HepG2 (cell line): Measurements from ENCODE around the gene NRP1. TPM values are rescaled to one million over a fixed set of nuclear protein-coding genes. Genes with fewer than 3 reads are reported as not detected.
A peak's percentile ranks its signal among the peaks of the same experiment; 100 is the strongest.

Source experiments
- ATAC-seq: fragments of 200-7000 bp; cut with Tn5 transposase; 3 replicates; pipeline ENCODE4 v1.9.1; 2020; ENCODE audit warnings: mild to moderate bottlenecking, moderate library complexity
- BruUV-seq: library from RNA; stranded (reverse); fragments of 400-500 nt; replicated peaks from 2 replicates; lab custom pipeline; 2021; lab: Mats Ljungman, UMichigan
- CTCF ChIA-PET: fragments of 300-600 bp; formaldehyde crosslinking; extraction: SDS; loops from one replicate; lab custom pipeline; 2021; ENCODE audit warnings: low total read pairs, inconsistent platforms, low intra/inter-chr PET ratio; lab: Yijun Ruan, JAX
- POLR2A ChIA-PET: fragments of 350-600 bp; sonication (Branson Sonifier 250); formaldehyde crosslinking; loops from one replicate; lab custom pipeline; 2020; ENCODE audit warnings: antibody characterized with exemption, inconsistent platforms; lab: Yijun Ruan, JAX
- DNase-seq: peaks from one replicate; pipeline ENCODE4 v3.0.0-alpha.2; 2015; ENCODE audit warnings: low spot score
- FAIRE-seq: peaks from 3 replicates; lab custom pipeline; 2011; peaks lifted over from hg19 to GRCh38; lab: Jason Lieb, UNC
- H2AFZ ChIP-seq: one replicate; pipeline ENCODE4 v1.6.1; 2011; ENCODE audit warnings: low read length, inconsistent platforms
- H3K27ac ChIP-seq: fragments of 300-600 bp; 3 replicates; pipeline ENCODE4 v1.8.0; 2011; ENCODE audit warnings: mixed run types, mild to moderate bottlenecking, mixed read lengths, low read length, inconsistent platforms; ENCODE audit not compliant: insufficient read depth; ENCODE audit errors: extremely low read length
- H3K27me3 ChIP-seq, 2 experiments: fragments of 200-600 bp in 1 of 2; 2 replicates in 1 of 2; 3 replicates in 1 of 2; pipeline versions ENCODE4 v1.6.0 to v1.8.0; 2011; ENCODE audit warnings: low read length in 2 of 2, mild to moderate bottlenecking in 2 of 2, moderate library complexity in 2 of 2, inconsistent platforms in 1 of 2; ENCODE audit not compliant: insufficient read depth in 2 of 2, control insufficient read depth in 1 of 2
- H3K36me3 ChIP-seq, 2 experiments: fragments of 200-600 bp in 1 of 2; replicated peaks in 1 of 2; 2 replicates in 1 of 2; 3 replicates in 1 of 2; pipeline versions ENCODE4 v1.5.1 to v1.8.0; 2011; ENCODE audit warnings: low read length in 2 of 2, inconsistent platforms in 1 of 2; ENCODE audit not compliant: insufficient read depth in 2 of 2, control insufficient read depth in 1 of 2
- H3K4me1 ChIP-seq: 2 replicates; pipeline ENCODE4 v1.5.1; 2012; ENCODE audit warnings: low read length, inconsistent platforms; ENCODE audit not compliant: insufficient read depth
- H3K4me2 ChIP-seq: 2 replicates; pipeline ENCODE4 v1.6.0; 2011; ENCODE audit warnings: low read depth, low read length, inconsistent platforms
- H3K4me3 ChIP-seq, 3 experiments: fragments of 200-600 bp in 1 of 3; sonication (generic), shearing (Covaris generic) in 1 of 3; replicated peaks in 1 of 3; 2 replicates each; pipeline ENCODE4 v1.5.1; 2011 to 2016; ENCODE audit warnings: low read length in 3 of 3, inconsistent platforms in 2 of 3, low read depth in 2 of 3, mild to moderate bottlenecking in 2 of 3, control low read depth in 1 of 3, mixed read lengths in 1 of 3; ENCODE audit not compliant: insufficient read depth in 1 of 3
- H3K79me2 ChIP-seq: one replicate; pipeline ENCODE4 v1.6.1; 2011; ENCODE audit warnings: low read length, inconsistent platforms; ENCODE audit not compliant: insufficient read depth
- H3K9ac ChIP-seq: 2 replicates; pipeline ENCODE4 v1.6.0; 2011; ENCODE audit warnings: mild to moderate bottlenecking, low read depth, low read length, inconsistent platforms; ENCODE audit not compliant: insufficient read depth
- H3K9me3 ChIP-seq: 2 replicates; pipeline ENCODE4 v1.5.1; 2012; ENCODE audit warnings: mild to moderate bottlenecking, low read length
- H4K20me1 ChIP-seq: 2 replicates; pipeline ENCODE4 v1.6.0; 2011; ENCODE audit warnings: inconsistent platforms, mild to moderate bottlenecking, low read length, moderate library complexity; ENCODE audit not compliant: insufficient read depth
- ATF7 ChIP-seq, 2 experiments: fragments of 450-650 bp in 1 of 2; sonication (generic) in 1 of 2; formaldehyde crosslinking in 1 of 2; IDR thresholded peaks; 2 replicates each; pipeline versions ENCODE4 v1.4.0 to v1.6.1; 2016 to 2020; ENCODE audit warnings: antibody characterized with exemption in 1 of 2, mild to moderate bottlenecking in 1 of 2, missing genetic modification reagents in 1 of 2
- CEBPB ChIP-seq: IDR thresholded peaks from 2 replicates; pipeline ENCODE4 v1.6.1; 2011; ENCODE audit warnings: low read depth, low read length, improper control_type of control experiment, borderline replicate concordance
- CEBPG ChIP-seq: IDR thresholded peaks from 2 replicates; pipeline ENCODE4 v1.6.1; 2016
- CREB1 ChIP-seq, 2 experiments: fragments of 450-650 bp in 1 of 2; IDR thresholded peaks; 2 replicates each; pipeline ENCODE4 v1.6.1; 2016 to 2017; ENCODE audit warnings: control low read depth in 1 of 2, mild to moderate bottlenecking in 1 of 2, missing compliant biosample characterization in 1 of 2, missing genetic modification characterization in 1 of 2
- ISL2 ChIP-seq: sonication (generic); formaldehyde crosslinking; IDR thresholded peaks from 2 replicates; pipeline ENCODE4 v1.5.0; 2020; ENCODE audit warnings: missing genetic modification reagents
- KAT2B ChIP-seq: fragments of 150-350 bp; IDR thresholded peaks from 2 replicates; pipeline ENCODE4 v1.6.1; 2014; ENCODE audit warnings: low read depth, low read length, borderline replicate concordance
- KLF16 ChIP-seq, 2 experiments: sonication (generic) in 1 of 2; formaldehyde crosslinking in 1 of 2; IDR thresholded peaks; 2 replicates each; pipeline versions ENCODE4 v1.6.1 to v1.8.0; 2016 to 2023; ENCODE audit warnings: missing genetic modification reagents in 2 of 2, missing compliant biosample characterization in 1 of 2
- MAFK ChIP-seq, 2 experiments: IDR thresholded peaks in 1 of 2; conservative IDR thresholded peaks in 1 of 2; 2 replicates each; pipeline ENCODE4 v1.6.1; 2011; ENCODE audit warnings: improper control_type of control experiment in 2 of 2, low read length in 2 of 2
- MED1 ChIP-seq: sonication (generic); formaldehyde crosslinking; IDR thresholded peaks from 2 replicates; pipeline ENCODE4 v1.4.0; 2020; ENCODE audit warnings: missing genetic modification reagents
- NCOR1 ChIP-seq: fragments of 200-600 bp; sonication (generic); IDR thresholded peaks from 2 replicates; pipeline ENCODE4 v1.7.0; 2017; ENCODE audit warnings: antibody characterized with exemption, low read length, borderline replicate concordance
- RXRB ChIP-seq: IDR thresholded peaks from 2 replicates; pipeline ENCODE4 v1.6.1; 2016; ENCODE audit warnings: borderline replicate concordance, missing genetic modification reagents, missing compliant biosample characterization
- STAG1 ChIP-seq: sonication (generic); formaldehyde crosslinking; IDR thresholded peaks from 2 replicates; pipeline ENCODE4 v1.4.0; 2020; ENCODE audit warnings: missing genetic modification reagents
- TCF7 ChIP-seq: sonication (generic); IDR thresholded peaks from 2 replicates; pipeline ENCODE4 v1.6.1; 2016; ENCODE audit warnings: antibody characterized with exemption, low read depth
- ZFYVE20 ChIP-seq: sonication (generic); formaldehyde crosslinking; IDR thresholded peaks from 2 replicates; pipeline ENCODE4 v1.8.0; 2023; ENCODE audit warnings: low read depth, mild to moderate bottlenecking, moderate library complexity, missing genetic modification reagents, borderline replicate concordance
- ZNF12 ChIP-seq: sonication (generic); formaldehyde crosslinking; IDR thresholded peaks from 2 replicates; pipeline ENCODE4 v1.5.0; 2020; ENCODE audit warnings: missing genetic modification reagents
- ZNF225 ChIP-seq: sonication (generic); formaldehyde crosslinking; IDR thresholded peaks from 2 replicates; pipeline ENCODE4 v1.4.0; 2020; ENCODE audit warnings: mild to moderate bottlenecking, missing genetic modification reagents
- ZNF550 ChIP-seq: sonication (generic); formaldehyde crosslinking; IDR thresholded peaks from 2 replicates; pipeline ENCODE4 v1.4.0; 2020; ENCODE audit warnings: mild to moderate bottlenecking, missing genetic modification reagents, borderline replicate concordance
- ZNF7 ChIP-seq: IDR thresholded peaks from 2 replicates; pipeline ENCODE4 v1.6.1; 2016; ENCODE audit warnings: missing biosample characterization, missing genetic modification reagents
- ZNF720 ChIP-seq: sonication (generic); formaldehyde crosslinking; IDR thresholded peaks from 2 replicates; pipeline ENCODE4 v1.4.0; 2020; ENCODE audit warnings: missing genetic modification reagents
- ZNF792 ChIP-seq: IDR thresholded peaks from 2 replicates; pipeline ENCODE4 v1.6.1; 2016
- ZSCAN25 ChIP-seq: sonication (generic); formaldehyde crosslinking; IDR thresholded peaks from 2 replicates; pipeline ENCODE4 v1.8.0; 2022; ENCODE audit warnings: mild to moderate bottlenecking, missing genetic modification reagents
- WGBS: methylation state at CpG from one replicate; pipeline ENCODE4 v1.1.6; 2017; ENCODE audit warnings: low lambda C conversion rate; 5-methylcytosine and 5-hydroxymethylcytosine counted together
- in situ Hi-C: cut with HindIII; loops from 2 replicates; pipeline ENCODE4 v1.10.0; 2017; ENCODE audit warnings: low pct_unique_long_range_greater_than_20kb; ENCODE audit not compliant: extremely low pct_ligation_motif_present
- intact Hi-C: fragments of 100-400 bp; cut with micrococcal nuclease; formaldehyde crosslinking; loops from one replicate; pipeline ENCODE4 v1.10.0; 2022; ENCODE audit not compliant: unreplicated experiment
- polyA plus RNA-seq, 8 experiments: library from polyadenylated mRNA; depleted of rRNA in 3 of 8; stranded (reverse) in 7 of 8; unstranded in 1 of 8; fragments of >200 nt; fragmentation: Illumina TruSeq in 4 of 8; extraction: Trizol in 4 of 8; gene quantifications; 2 replicates each; pipeline versions ENCODE4 v1.2.1 to v1.2.3, GENCODE V29; 2011 to 2016; ENCODE audit warnings: low read depth in 4 of 8, missing spikeins in 1 of 8, mixed read lengths in 1 of 8; ENCODE audit not compliant: insufficient read depth in 1 of 8
- total RNA-seq, 5 experiments: library from RNA; depleted of rRNA; stranded (reverse); fragments of >200 nt; fragmentation: Illumina TruSeq; extraction: Trizol; gene quantifications; 2 replicates each; pipeline ENCODE4 v1.2.3, GENCODE V29; 2016; ENCODE audit warnings: low read depth in 1 of 5
- TF ChIP-seq, protein P1 (sequence below): IDR thresholded peaks from 2 replicates; pipeline ENCODE4 v1.6.1; 2012; ENCODE audit warnings: low read depth, low read length, improper control_type of control experiment
- TF ChIP-seq, protein P2 (sequence below): sonication (generic); formaldehyde crosslinking; IDR thresholded peaks from 2 replicates; pipeline ENCODE4 v1.8.1; 2023; ENCODE audit warnings: mild to moderate bottlenecking, missing genetic modification reagents

NRP1 gene
- total and polyA plus RNA-seq, 2 of the 13 experiments (the other 11 are each of a cell fraction or from before 2014, with no cell fraction given), result 5.3 to 5.8 TPM

GRCh38 chr10:33326933-33327332, 7.5 kb downstream of the NRP1 start:
- Histone ChIP-seq H3K9ac (no peak overlapping the region), H3K36me3 (peaks cover 0 to 2% of the 10 kb centered on the region in 2 experiments; a peak in 2 of 5 replicates), H3K4me2 (no peak overlapping the region), H4K20me1 (no peaks in the 10 kb centered on the region), H3K4me3 (no peak overlapping the region), H3K27me3 (no peaks in the 10 kb centered on the region), H3K79me2 (no peaks in the 10 kb centered on the region), H2AFZ (no peak overlapping the region), H3K27ac (no peak overlapping the region), H3K9me3 (no peaks in the 10 kb centered on the region), H3K4me1 (peaks cover 49% of the 10 kb centered on the region)
- 12% methylated on average over 2 of the region's 2 CpGs for WGBS
- FAIRE-seq (no peak), ATAC-seq (peak; percentile 49; the same call in 2 of the 3 replicates), DNase-seq (no peak)
- intact Hi-C loops (no loop called here), in situ Hi-C loops (loop anchor here (25.0 kb wide), 1 partner anchor 1310 kb away; no protein-coding TSS in a partner anchor)
- ChIA-PET POLR2A (interaction anchor here (1.2 kb wide), 1 partner anchor 131 kb away, joined by 4 read pairs; no protein-coding TSS in a partner anchor), CTCF (no interaction called here)
- BruUV-seq, result no TSS peak
- TF ChIP-seq ZNF720 (CRISPR knock-in tag) (no peak), TCF7 (peak; percentile 64; the same call in 1 of the 2 replicates), ZSCAN25 (CRISPR knock-in tag) (no peak), CEBPG (CRISPR knock-in tag) (peak; percentile 76), RXRB (CRISPR knock-in tag) (peak; percentile 32; the same call in 1 of the 2 replicates), STAG1 (no peak), MED1 (CRISPR knock-in tag) (peak; percentile 30; the same call in 1 of the 2 replicates), ISL2 (peak; percentile 59; the same call in 1 of the 2 replicates), ZNF550 (no peak), ATF7 (IDR thresholded peaks at IDR 0.05) (no peak), ATF7 (CRISPR knock-in tag; IDR thresholded peaks at IDR 0.05) (no peak), ZFYVE20 (CRISPR knock-in tag) (no peak), CREB1 (IDR thresholded peaks at IDR 0.05) (no peak), CREB1 (CRISPR knock-in tag; IDR thresholded peaks at IDR 0.05) (peak; percentile 56), ZNF225 (CRISPR knock-in tag) (no peak), ZNF12 (CRISPR knock-in tag) (peak; percentile 68; the same call in 1 of the 2 replicates), ZNF7 (no peak), MAFK (conservative IDR thresholded peaks at IDR 0.05 in 1 of 2, IDR thresholded peaks at IDR 0.05 in 1 of 2; ENCODE audit: low read length in 2 of 2) (peak; percentile 29 to 41; a peak in 2 of 4 replicates), ZNF792 (no peak), KLF16 (CRISPR knock-in tag; IDR thresholded peaks at IDR 0.05) (peak in 1 of 2 experiments; percentile 74; a peak in 1 of 4 replicates), KAT2B (peak; percentile 41; the same call in 1 of the 2 replicates), NCOR1 (no peak), CEBPB (peak; percentile 87)
- TF ChIP-seq, protein P1, sequence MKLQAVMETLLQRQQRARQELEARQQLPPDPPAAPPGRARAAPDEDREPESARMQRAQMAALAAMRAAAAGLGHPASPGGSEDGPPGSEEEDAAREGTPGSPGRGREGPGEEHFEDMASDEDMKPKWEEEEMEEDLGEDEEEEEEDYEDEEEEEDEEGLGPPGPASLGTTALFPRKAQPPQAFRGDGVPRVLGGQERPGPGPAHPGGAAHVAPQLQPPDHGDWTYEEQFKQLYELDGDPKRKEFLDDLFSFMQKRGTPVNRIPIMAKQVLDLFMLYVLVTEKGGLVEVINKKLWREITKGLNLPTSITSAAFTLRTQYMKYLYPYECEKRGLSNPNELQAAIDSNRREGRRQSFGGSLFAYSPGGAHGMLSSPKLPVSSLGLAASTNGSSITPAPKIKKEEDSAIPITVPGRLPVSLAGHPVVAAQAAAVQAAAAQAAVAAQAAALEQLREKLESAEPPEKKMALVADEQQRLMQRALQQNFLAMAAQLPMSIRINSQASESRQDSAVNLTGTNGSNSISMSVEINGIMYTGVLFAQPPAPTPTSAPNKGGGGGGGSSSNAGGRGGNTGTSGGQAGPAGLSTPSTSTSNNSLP, result no peak; the same call in 1 of the 2 replicates
- TF ChIP-seq, protein P2, sequence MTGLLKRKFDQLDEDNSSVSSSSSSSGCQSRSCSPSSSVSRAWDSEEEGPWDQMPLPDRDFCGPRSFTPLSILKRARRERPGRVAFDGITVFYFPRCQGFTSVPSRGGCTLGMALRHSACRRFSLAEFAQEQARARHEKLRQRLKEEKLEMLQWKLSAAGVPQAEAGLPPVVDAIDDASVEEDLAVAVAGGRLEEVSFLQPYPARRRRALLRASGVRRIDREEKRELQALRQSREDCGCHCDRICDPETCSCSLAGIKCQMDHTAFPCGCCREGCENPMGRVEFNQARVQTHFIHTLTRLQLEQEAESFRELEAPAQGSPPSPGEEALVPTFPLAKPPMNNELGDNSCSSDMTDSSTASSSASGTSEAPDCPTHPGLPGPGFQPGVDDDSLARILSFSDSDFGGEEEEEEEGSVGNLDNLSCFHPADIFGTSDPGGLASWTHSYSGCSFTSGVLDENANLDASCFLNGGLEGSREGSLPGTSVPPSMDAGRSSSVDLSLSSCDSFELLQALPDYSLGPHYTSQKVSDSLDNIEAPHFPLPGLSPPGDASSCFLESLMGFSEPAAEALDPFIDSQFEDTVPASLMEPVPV (CRISPR knock-in tag), result no peak
